ENCODE measurements around the gene GUCY1A2. TPM values are rescaled to one million over a fixed set of nuclear protein-coding genes. Genes with fewer than 3 reads are reported as not detected.

GUCY1A2 gene
- total and polyA plus RNA-seq, 2 donors (not counting 3 experiments of a cell fraction or from before 2014, with no cell fraction given) = 0.02 to 0.03 TPM

DNA sequence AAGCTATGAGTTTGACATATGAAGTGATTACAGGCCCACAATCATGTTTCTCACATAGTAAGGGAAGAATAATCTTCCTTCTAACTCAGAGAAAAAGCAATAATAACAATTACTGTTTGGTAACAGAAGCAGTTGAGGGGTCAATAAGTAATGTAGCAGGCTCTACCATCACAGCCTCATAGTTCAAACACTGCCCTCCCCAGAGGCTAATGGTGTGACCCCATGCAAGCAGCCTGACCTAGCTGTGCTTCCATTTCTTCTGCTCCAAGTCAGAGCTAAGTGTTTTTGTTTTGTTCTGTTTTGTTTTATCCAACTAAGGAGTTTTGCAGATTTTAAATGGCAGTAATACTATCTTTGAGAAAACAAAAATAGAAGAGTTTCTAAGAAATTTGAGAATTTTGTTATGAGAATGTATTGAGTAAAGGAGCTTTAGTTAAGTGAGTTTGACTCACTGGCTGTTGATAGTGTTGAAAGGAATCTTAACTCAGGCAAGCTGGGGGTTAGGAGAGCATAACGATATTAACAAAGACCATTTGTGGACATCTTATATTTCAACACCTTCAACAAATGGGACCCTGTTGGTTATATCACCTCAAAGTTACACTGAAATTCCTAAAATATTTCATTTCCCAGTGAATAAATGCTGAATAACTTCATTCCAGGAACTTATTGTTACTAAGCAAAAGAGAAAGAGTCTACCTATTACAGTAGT, 48.5 kb downstream of the GUCY1A2 start:
- ChIA-PET POLR2A (no interaction called here), CTCF (no interaction called here)
- TF ChIP-seq JUN (IDR thresholded peaks at IDR 0.05; ENCODE audit: borderline replicate concordance, insufficient read depth, insufficient read length, low read depth) (no peak), POLR2A (IDR thresholded peaks at IDR 0.05; ENCODE audit: low read depth, low read length) (no peak)
- TF ChIP-seq, protein P1, sequence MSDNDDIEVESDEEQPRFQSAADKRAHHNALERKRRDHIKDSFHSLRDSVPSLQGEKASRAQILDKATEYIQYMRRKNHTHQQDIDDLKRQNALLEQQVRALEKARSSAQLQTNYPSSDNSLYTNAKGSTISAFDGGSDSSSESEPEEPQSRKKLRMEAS (IDR thresholded peaks at IDR 0.05; ENCODE audit: insufficient read depth, insufficient read length) = no peak
- Histone ChIP-seq H3K36me3 (ENCODE audit: control insufficient read depth in 2 of 2, extremely low read depth in 1 of 2, insufficient read depth in 2 of 2, low read length in 2 of 2) (no peaks in the 10 kb centered on the region), H3K27me3 (ENCODE audit: control insufficient read depth in 2 of 2, insufficient read depth in 2 of 2, low read length in 2 of 2) (no peaks in the 10 kb centered on the region), H2AFZ (ENCODE audit: low read depth, low read length) (no peak overlapping the region), H3K4me2 (ENCODE audit: insufficient read depth, low read length) (no peak overlapping the region), H3K4me3 (replicated peaks in 1 of 3; ENCODE audit: insufficient read depth in 1 of 3, low read depth in 1 of 3, low read length in 3 of 3) (no peak overlapping the region), H3K4me1 (ENCODE audit: control insufficient read depth, extremely low read depth, insufficient read depth, low read length) (no peaks in the 10 kb centered on the region), H3K9me3 (replicated peaks; ENCODE audit: control insufficient read depth, insufficient read depth, low read length) (no peaks in the 10 kb centered on the region), H3K27ac (ENCODE audit: insufficient read depth, low read depth, low read length) (no peak overlapping the region), H4K20me1 (replicated peaks; ENCODE audit: control insufficient read depth, extremely low read depth, insufficient read depth, low read length) (no peaks in the 10 kb centered on the region), H3K79me2 (ENCODE audit: control insufficient read depth, insufficient read depth, low read length) (no peaks in the 10 kb centered on the region), H3K9ac (replicated peaks; ENCODE audit: extremely low read depth, insufficient read depth, low read length) (no peak overlapping the region), H3K9me1 (replicated peaks; ENCODE audit: control insufficient read depth, extremely low read depth, insufficient read depth, low read length) (no peaks in the 10 kb centered on the region)
- intact Hi-C loops (cut with micrococcal nuclease) (no loop called here), dilution Hi-C loops (cut with MboI; ENCODE audit: extremely low pct_ligation_motif_present, low sequenced_read_pairs) (no loop called here)
- DNase-seq (ENCODE audit: low read depth, low spot score) (no peak), FAIRE-seq (no peak)
- no TSS peak for BruUV-seq (replicated peaks)

DNA sequence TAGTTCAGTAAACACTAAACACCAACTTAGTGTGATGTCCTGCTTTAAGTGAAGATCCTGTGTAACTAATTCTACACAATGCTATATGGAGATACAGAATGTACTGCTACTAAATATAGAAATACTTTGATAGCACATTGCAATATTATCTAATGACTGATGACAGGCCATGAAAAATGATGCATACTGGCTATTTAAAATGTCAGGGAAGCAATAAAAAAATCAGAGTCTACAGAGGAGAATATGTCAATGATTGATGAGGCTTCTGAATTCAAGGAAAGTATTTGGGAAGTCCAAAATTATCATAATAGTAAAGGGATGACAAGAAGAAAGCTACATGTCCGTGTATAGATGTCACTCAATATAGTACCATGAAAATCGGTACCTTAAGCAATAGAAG, 55.3 kb downstream of the GUCY1A2 start:
- H4K20me1 ChIP-seq (replicated peaks; ENCODE audit: control insufficient read depth, extremely low read depth, insufficient read depth, low read length) = no peaks in the 10 kb centered on the region
- no peak overlapping the region for H2AFZ ChIP-seq (ENCODE audit: low read depth, low read length)
- DNase-seq (ENCODE audit: low read depth, low spot score) (no peak), FAIRE-seq (no peak)
- POLR2A ChIA-PET = no interaction called here
- CTCF ChIA-PET = no interaction called here
- H3K27me3 ChIP-seq (ENCODE audit: control insufficient read depth in 2 of 2, insufficient read depth in 2 of 2, low read length in 2 of 2) = no peaks in the 10 kb centered on the region
- dilution Hi-C loops (cut with MboI; ENCODE audit: extremely low pct_ligation_motif_present, low sequenced_read_pairs) (no loop called here), intact Hi-C loops (cut with micrococcal nuclease) (no loop called here)
- H3K4me3 ChIP-seq (replicated peaks in 1 of 3; ENCODE audit: insufficient read depth in 1 of 3, low read depth in 1 of 3, low read length in 3 of 3) = no peak overlapping the region
- no peaks in the 10 kb centered on the region for H3K79me2 ChIP-seq (ENCODE audit: control insufficient read depth, insufficient read depth, low read length)
- H3K9me1 ChIP-seq (replicated peaks; ENCODE audit: control insufficient read depth, extremely low read depth, insufficient read depth, low read length) = no peaks in the 10 kb centered on the region
- H3K9me3 ChIP-seq (replicated peaks; ENCODE audit: control insufficient read depth, insufficient read depth, low read length) = no peaks in the 10 kb centered on the region
- no peaks in the 10 kb centered on the region for H3K4me1 ChIP-seq (ENCODE audit: control insufficient read depth, extremely low read depth, insufficient read depth, low read length)
- H3K4me2 ChIP-seq (ENCODE audit: insufficient read depth, low read length) = no peak overlapping the region
- no peak overlapping the region for H3K9ac ChIP-seq (replicated peaks; ENCODE audit: extremely low read depth, insufficient read depth, low read length)
- TF ChIP-seq EZH2 (IDR thresholded peaks at IDR 0.05; ENCODE audit: borderline replicate concordance, low read depth, low read length, severe bottlenecking) = no peak
- TF ChIP-seq POLR2AphosphoS5 (IDR thresholded peaks at IDR 0.05; ENCODE audit: insufficient read depth, low read depth, low read length) = no peak
- TF ChIP-seq, protein P1 (IDR thresholded peaks at IDR 0.05; ENCODE audit: insufficient read depth, insufficient read length) = no peak
- TF ChIP-seq POLR2A (IDR thresholded peaks at IDR 0.05; ENCODE audit: low read depth, low read length) = no peak
- no peaks in the 10 kb centered on the region for H3K36me3 ChIP-seq (ENCODE audit: control insufficient read depth in 2 of 2, extremely low read depth in 1 of 2, insufficient read depth in 2 of 2, low read length in 2 of 2)
- BruUV-seq (replicated peaks) = no TSS peak
- H3K27ac ChIP-seq (ENCODE audit: insufficient read depth, low read depth, low read length) = no peak overlapping the region
